Stimulated activated CD4-positive, alpha-beta T cell treated with anti-CD3 and anti-CD28 coated beads, TNF-alpha, amount 100 ng/mL, for 4 hours (primary cell): Measurements from ENCODE around the gene RGS19.

Source experiments
- DNase-seq, 3 experiments: peaks; one replicate each; pipeline ENCODE4 v3.0.0-alpha.2; 2020; ENCODE audit warnings: low read depth in 3 of 3

RGS19 gene

GRCh38 chr20:64049060-64049877 is 30.0 kb downstream of the RGS19 start, which contains the start of gene SOX18:
Gene SOX18 (minus strand): TSS chr20:64049639. CDS start chr20:64049516, 123 bp downstream.
- no peak for DNase-seq

GRCh38 chr20:64048402-64049044 is 30.8 kb downstream of the RGS19 start:
- no peak for DNase-seq

DNA sequence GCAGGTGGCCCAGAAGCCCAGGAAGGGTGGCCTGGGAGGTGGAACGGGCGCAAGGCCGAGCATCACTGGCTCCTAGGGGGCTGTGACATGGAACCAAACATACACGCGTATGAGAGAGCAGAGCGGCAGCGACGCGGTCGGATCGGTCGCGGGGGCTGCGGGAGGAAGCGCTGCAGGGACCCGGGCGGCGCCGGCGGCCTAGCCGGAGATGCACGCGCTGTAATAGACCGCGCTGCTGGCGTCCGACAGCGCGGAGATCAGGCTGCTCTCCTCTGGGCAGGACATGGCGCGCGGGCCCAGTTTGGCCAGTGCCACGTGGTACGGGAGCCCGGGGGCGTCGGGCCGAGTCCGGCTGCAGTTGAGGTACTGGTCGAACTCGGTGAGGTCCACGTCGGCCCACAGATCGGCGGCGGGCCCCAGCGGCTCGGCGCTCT is 31.3 kb downstream of the RGS19 start:
- DNase-seq = no peak

DNA sequence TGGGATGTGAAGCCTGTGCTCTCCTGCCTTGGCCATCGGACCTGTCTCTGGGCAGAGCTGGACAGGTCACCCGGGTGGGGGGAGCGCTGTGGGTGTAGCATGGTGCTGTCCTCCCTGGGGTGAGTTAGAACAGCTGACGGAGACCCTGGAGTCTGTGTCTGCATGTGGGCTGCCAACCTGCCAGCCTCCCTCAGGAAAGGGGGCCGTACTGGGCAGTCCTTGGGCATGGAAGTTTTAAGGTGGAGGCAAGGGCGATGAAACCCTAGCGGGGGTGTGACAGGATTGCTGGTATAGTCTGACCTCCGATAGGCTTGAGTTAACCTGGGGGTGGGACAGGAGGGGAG is 32.3 kb downstream of the RGS19 start:
- no peak for DNase-seq

DNA sequence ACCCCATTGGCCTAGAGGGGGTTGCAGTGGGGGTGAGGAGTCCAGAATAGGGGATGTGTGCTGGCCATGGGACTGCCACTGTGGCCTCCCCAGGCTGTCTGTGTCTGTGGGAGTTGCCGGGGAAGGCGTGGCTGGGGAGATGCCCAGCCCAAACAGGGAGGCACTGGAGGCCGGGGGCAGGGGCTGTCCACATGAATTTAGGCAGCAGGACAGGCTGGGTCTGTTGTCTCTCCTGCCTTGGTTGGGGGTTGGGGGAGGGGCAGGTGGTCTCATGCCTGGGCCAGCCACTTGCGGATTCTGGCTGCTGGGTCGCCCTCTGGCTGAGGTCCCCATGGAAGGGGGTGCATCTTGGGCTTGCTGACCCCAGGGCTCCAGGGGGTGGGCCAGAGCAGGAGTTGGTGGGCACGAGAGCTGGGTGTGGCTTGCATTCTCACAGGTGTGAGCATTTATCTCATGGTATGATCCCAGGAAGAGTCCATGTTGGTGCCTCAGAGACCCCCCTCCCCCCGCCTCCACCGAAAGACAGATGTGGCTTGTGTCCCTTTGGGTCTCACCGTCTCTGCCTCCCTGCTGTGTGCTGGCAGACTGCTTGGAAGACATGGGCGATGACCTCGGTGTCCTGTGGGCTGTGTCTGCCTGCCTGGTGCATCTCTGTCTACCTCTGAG is 33.8 kb downstream of the RGS19 start:
- no peak for DNase-seq

DNA sequence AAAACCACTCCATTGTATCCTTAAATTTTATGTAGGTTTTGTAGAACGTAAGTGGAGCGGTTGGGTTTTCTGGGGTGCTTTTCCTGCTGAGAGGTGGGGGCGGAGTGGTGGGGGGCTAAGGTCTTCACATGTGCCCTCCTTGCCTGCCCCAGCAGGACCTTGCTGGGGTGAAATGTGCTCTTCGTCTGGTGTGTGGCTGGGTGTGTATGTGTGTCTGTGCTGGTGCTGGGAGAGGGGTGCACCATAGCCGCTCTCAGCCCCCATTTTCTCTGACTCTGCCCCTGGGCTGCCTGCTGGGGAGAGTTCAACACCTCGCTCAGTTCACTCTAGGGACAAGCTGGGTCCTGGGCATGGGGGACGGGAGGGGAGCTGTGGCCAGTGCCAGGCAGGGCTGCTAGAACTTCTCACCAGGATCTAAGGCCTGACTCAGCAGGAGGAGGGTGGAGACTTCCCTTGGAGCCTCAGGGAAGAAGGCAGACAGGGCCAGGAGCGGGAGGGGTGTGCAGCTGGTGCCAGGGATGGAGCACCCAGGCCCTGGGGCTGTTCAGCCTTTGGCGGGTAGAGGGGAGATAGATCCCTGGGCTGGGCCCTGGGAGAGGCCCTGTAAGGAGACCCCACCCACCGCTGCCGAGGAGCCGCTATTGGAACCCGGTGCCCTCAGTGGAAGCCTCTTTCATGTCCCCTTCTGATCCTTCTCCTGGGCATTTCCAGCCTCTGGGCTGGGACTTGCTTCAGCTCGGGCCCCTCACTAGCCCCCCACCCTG is 34.7 kb downstream of the RGS19 start:
- DNase-seq = no peak

DNA sequence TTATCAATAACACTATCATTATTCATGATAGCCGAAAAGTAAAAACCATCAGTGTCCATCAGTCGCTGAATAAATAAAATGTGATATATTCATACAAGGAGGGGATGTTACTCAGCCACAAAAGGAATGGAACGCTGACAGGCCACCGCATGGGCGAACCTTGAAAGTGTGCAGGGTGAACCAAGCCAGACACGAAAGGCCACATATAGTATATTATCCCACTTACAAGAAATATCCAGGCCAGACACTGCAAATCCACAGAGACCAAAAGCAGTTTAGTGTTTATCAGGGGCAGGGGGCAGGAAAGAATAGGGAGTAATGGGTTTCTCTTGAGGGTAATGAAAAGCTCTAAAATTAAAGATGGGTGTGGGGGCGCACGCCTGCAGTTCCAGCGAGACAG is 35.5 kb downstream of the RGS19 start:
- no peak for DNase-seq

- DNase-seq = no peak
These were observed 37.1 kb downstream of the RGS19 start for GRCh38 chr20:64042054-64042781.

GRCh38 chr20:64041781-64042053 is 37.6 kb downstream of the RGS19 start:
- DNase-seq = no peak

DNA sequence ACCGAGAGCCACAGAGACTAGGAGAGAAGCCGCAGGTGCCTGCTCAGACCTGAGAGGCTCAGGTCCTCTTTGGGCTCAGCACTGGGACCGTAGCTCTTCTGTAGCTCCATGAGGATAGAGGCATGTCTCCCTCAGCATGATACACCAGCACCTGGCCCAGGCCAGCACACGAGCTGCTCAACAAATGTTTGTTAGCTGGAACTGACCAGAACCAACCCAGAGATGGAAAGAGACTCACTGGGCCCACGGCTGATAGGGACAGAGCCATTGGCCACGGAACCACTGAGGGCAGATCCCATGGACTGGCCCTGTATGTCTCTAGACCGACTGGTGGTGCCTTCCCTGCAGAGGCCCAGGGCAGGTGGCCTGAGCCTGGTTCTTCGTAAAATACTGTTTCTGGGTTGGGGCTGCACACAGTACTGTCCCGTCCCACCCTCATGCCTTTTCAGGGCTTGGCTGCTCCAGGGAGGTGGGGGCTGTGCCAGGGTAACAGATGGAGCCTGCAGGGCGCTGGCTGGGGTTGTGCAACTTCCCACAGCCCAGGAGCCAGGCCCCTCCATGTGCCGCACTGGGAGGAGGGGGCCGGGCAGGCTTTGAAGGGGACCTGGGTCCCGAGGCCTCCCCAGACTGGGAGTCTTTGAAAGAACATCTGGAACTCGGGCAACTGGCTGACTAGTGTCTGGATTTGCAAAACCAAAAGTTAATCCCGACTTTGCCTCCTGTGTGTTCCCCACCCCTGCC is 38.1 kb downstream of the RGS19 start:
- no peak for DNase-seq

GRCh38 chr20:64040231-64041039 is 38.9 kb downstream of the RGS19 start:
- no peak for DNase-seq

- no peak for DNase-seq
These were observed 39.8 kb downstream of the RGS19 start for GRCh38 chr20:64039293-64040160.

DNA sequence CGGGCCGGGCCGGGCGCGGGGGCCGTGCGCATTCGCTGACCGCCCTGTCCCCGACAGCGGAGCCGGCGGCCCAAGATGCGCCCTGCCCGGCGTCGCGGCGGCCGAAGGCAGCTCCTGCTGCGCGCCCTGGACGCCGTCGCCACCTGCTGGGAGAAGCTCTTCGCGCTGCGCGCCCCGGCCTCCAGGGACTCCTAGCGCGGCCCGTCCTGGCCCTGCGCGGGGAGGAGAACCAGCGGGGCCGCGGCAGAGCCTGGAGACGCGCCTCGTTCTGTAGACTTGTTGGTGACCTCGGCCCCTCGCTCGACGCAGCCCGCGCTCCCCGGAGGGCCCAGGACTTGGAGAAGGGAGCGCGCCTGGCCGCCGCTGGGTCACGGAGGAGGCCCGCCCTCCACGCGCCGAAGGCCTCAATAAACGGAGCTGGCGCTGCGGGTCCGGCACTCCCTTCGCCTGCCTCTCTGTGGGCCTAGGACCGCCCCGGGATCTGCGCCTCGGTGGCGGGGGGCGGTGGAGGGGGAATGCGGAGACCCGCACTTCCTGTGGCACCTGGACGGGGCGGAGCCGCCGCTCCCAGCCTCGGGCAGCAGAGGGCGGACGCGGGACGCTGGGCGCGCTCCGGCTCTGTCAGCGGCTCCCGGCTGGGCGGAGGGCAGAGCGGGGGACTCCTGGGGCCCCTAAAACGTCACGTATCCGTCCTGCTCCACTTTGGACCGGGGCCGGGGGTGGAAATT is 40.6 kb downstream of the RGS19 start:
- peak; percentile 59 to 73 (median 61) for DNase-seq

DNA sequence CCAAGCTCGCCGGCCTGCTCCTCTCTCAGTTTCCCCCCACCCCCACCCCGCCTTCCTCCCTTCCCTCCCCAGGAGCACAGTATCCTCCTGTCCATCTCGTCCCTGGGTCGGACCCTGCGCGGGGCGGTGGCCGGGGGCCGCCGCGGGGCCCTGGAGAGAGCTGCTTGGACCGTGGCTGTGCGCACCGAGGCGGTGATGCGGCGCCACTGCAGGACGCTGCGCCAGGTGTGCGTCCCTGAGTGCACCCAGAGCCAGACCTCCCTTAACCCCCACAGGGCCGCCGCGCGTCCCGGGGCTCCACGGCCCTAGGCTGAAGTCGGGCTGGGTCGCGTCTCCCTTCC is 41.1 kb downstream of the RGS19 start:
- peak in 1 of 3 experiments; percentile 31 for DNase-seq

DNA sequence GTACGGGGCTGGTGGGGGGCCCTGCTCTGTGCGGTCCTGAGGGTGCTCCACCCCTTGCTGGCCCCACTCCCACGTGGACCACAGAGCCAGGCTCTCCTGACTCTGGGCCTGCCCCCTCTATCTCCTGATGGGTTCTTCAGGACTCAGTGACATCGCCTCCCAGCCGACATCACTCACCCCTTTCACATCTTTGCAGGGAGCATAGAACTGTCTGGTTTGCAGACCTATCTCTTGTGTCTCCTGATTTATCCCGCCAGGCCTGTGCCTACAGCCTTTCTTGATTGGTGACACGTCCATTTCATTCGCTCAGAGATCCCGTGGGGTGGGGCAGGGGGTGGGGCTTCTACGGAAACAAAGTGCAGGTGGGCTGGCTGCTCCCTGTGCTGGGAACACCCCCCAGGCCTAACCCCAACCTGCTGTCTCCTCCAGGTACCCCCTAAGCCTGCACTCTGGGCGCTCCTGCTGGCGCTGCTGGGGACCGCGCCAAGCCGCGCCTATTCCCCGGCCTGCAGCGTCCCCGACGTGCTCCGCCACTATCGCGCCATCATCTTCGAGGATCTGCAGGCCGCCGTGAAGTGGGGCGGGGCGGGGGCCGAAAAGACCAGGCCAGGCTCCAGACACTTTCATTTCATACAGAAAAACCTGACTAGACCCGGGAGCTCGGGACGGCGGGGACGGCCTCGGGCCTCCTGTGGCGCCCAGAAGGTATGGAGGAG is 41.7 kb downstream of the RGS19 start:
- no peak for DNase-seq

- DNase-seq = no peak
These were observed 42.2 kb downstream of the RGS19 start for GRCh38 chr20:64037199-64037497.

DNA sequence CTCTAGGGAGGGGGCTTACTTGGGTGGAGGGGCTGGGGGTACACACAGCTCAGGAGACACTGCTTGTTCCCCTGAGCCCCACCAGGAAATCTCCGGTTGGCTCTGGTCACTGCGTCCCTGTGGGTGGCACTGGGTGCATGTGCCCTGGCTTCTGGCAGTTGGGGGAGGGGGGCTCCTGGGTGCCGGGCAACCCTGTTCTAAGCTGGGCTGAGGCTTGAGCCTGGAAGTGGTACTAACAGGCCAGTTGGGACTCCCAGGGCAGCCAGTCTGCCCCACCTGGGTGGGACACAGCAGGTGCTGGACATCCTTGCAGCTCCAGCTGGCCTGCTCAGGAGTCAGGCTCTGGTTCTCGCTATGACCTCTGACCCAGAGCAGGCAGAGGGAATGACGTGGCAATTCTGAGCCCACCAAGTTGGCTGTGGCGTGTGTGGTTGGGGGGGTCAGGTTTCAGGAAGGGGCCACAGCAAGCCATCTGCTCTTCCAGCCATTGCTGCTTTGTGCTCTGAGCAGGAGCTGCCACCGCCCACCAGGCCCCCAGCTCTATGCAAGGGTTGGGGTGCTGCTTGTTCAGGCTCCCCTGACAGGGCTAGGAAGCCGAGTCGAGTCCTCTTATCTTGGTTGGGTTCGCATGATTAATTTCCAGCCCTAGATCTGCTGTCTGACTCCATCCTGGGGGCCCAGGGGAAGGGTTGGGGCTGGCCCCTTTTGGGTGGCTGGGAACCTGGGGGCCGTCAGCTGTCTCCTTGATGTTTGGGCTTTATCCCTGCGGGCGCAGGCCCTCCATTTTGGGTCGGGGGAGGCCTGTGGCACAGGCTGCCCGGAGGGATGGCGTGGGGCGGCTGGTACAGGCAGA is 42.7 kb downstream of the RGS19 start:
- DNase-seq = no peak
